HEK293 (cell line): ENCODE results near the gene TP73.

ENCODE experiments used
- CTCF ChIA-PET: fragments of 350-600 bp; formaldehyde crosslinking; extraction: SDS; loops from one replicate; lab custom pipeline; 2021; ENCODE audit warnings: antibody characterized with exemption; lab: Yijun Ruan, JAX
- POLR2A ChIA-PET: fragments of 300-600 bp; formaldehyde crosslinking; extraction: SDS; loops from one replicate; lab custom pipeline; 2020; ENCODE audit warnings: antibody characterized with exemption, inconsistent platforms; lab: Yijun Ruan, JAX
- H3K27ac ChIP-seq: fragments of 200-500 bp; sonication (Bioruptor generic); 2 replicates; pipeline ENCODE4 v1.5.1; 2014; ENCODE audit warnings: low read depth, low read length, control low read depth, inconsistent platforms; ENCODE audit errors: extremely low read depth
- H3K36me3 ChIP-seq, 2 experiments: fragments of 200-500 bp in 1 of 2; sonication (Bioruptor generic) in 1 of 2; 1 replicate in 1 of 2; 2 replicates in 1 of 2; pipeline ENCODE4 v1.5.1; 2014 to 2017; ENCODE audit warnings: inconsistent platforms in 2 of 2, low read length in 2 of 2; ENCODE audit not compliant: control insufficient read depth in 2 of 2, insufficient read depth in 1 of 2
- H3K4me1 ChIP-seq: fragments of 200-500 bp; sonication (Bioruptor generic); 2 replicates; pipeline ENCODE4 v1.5.1; 2014; ENCODE audit warnings: mild to moderate bottlenecking, low read length, inconsistent platforms; ENCODE audit not compliant: control insufficient read depth, insufficient read depth
- H3K4me3 ChIP-seq: 2 replicates; pipeline ENCODE4 v1.5.1; 2011; ENCODE audit warnings: low read depth, mild to moderate bottlenecking, control low read depth, low read length, moderate library complexity
- H3K9me3 ChIP-seq: fragments of 200-500 bp; sonication (Bioruptor generic); 2 replicates; pipeline ENCODE4 v1.5.1; 2014; ENCODE audit warnings: low read depth, low read length, inconsistent platforms; ENCODE audit not compliant: control insufficient read depth, insufficient read depth
- GLIS1 ChIP-seq: fragments of 450-650 bp; formaldehyde crosslinking; IDR thresholded peaks from 2 replicates; pipeline ENCODE4 v1.5.1; 2016; ENCODE audit warnings: missing biosample characterization, missing genetic modification characterization
- GLIS2 ChIP-seq: fragments of 450-650 bp; formaldehyde crosslinking; IDR thresholded peaks from 2 replicates; pipeline ENCODE4 v1.5.1; 2016; ENCODE audit warnings: missing biosample characterization, missing genetic modification characterization
- INSM2 ChIP-seq: fragments of 450-650 bp; formaldehyde crosslinking; IDR thresholded peaks from 2 replicates; pipeline ENCODE4 v1.5.1; 2016; ENCODE audit warnings: missing biosample characterization, missing genetic modification characterization
- KLF10 ChIP-seq: fragments of 450-650 bp; IDR thresholded peaks from 2 replicates; pipeline ENCODE4 v1.5.1; 2018; ENCODE audit warnings: missing biosample characterization, mild to moderate bottlenecking, missing genetic modification characterization
- PRDM10 ChIP-seq: fragments of 450-650 bp; formaldehyde crosslinking; IDR thresholded peaks from 2 replicates; pipeline ENCODE4 v1.5.1; 2016; ENCODE audit warnings: missing biosample characterization, missing genetic modification characterization
- SALL2 ChIP-seq: fragments of 450-650 bp; formaldehyde crosslinking; IDR thresholded peaks from 2 replicates; pipeline ENCODE4 v1.5.0; 2017; ENCODE audit warnings: missing biosample characterization, mild to moderate bottlenecking, missing genetic modification characterization, borderline replicate concordance
- YY1 ChIP-seq: fragments of 450-650 bp; formaldehyde crosslinking; IDR thresholded peaks from 2 replicates; pipeline ENCODE4 v1.5.1; 2018; ENCODE audit warnings: missing biosample characterization, missing genetic modification characterization
- ZBTB48 ChIP-seq: fragments of 450-650 bp; formaldehyde crosslinking; IDR thresholded peaks from 2 replicates; pipeline ENCODE4 v1.5.1; 2016; ENCODE audit warnings: missing biosample characterization, missing genetic modification characterization
- ZBTB7A ChIP-seq: fragments of 450-650 bp; formaldehyde crosslinking; IDR thresholded peaks from 2 replicates; pipeline ENCODE4 v1.5.1; 2016; ENCODE audit warnings: low read depth, missing biosample characterization, missing genetic modification characterization
- ZIC2 ChIP-seq: fragments of 450-650 bp; formaldehyde crosslinking; IDR thresholded peaks from 2 replicates; pipeline ENCODE4 v1.5.1; 2016; ENCODE audit warnings: missing biosample characterization, missing genetic modification characterization
- ZNF18 ChIP-seq: fragments of 450-650 bp; formaldehyde crosslinking; IDR thresholded peaks from 2 replicates; pipeline ENCODE4 v1.5.1; 2016; ENCODE audit warnings: missing biosample characterization, missing genetic modification characterization
- ZNF266 ChIP-seq: fragments of 450-650 bp; formaldehyde crosslinking; IDR thresholded peaks from 2 replicates; pipeline ENCODE4 v1.5.1; 2016; ENCODE audit warnings: missing biosample characterization, missing genetic modification characterization, low read depth
- ZNF473 ChIP-seq: fragments of 450-650 bp; formaldehyde crosslinking; IDR thresholded peaks from 2 replicates; pipeline ENCODE4 v1.5.1; 2017; ENCODE audit warnings: missing biosample characterization, missing genetic modification characterization
- ZNF48 ChIP-seq: fragments of 450-650 bp; formaldehyde crosslinking; IDR thresholded peaks from 2 replicates; pipeline ENCODE4 v1.5.1; 2016; ENCODE audit warnings: missing biosample characterization, missing genetic modification characterization
- ZNF488 ChIP-seq: fragments of 450-650 bp; formaldehyde crosslinking; IDR thresholded peaks from 2 replicates; pipeline ENCODE4 v1.5.1; 2016; ENCODE audit warnings: missing biosample characterization, missing genetic modification characterization
- ZNF558 ChIP-seq: fragments of 450-650 bp; formaldehyde crosslinking; IDR thresholded peaks from 2 replicates; pipeline ENCODE4 v1.5.1; 2016; ENCODE audit warnings: missing biosample characterization, missing genetic modification characterization
- ZNF600 ChIP-seq: fragments of 450-650 bp; formaldehyde crosslinking; IDR thresholded peaks from 2 replicates; pipeline ENCODE4 v1.5.1; 2016; ENCODE audit warnings: missing biosample characterization, missing genetic modification characterization
- ZNF610 ChIP-seq: fragments of 450-650 bp; formaldehyde crosslinking; IDR thresholded peaks from 2 replicates; pipeline ENCODE4 v1.5.1; 2016; ENCODE audit warnings: missing biosample characterization, missing genetic modification characterization, borderline replicate concordance

Gene TP73

GRCh38 chr1:3690282-3691065, 38.2 kb downstream of the TP73 start (continued):
- no peak for TF ChIP-seq ZNF488 (tag by site-specific recombination)
- peak; percentile 63 for TF ChIP-seq ZNF600 (tag by site-specific recombination)
- TF ChIP-seq ZNF48, result no peak
- TF ChIP-seq YY1 (tag by site-specific recombination), result 0 out of 2 replicates have a peak, but pooled peaks have one; percentile 27
- no peak for TF ChIP-seq SALL2 (tag by site-specific recombination)
- peak; percentile 19; the same call in 1 of the 2 replicates for TF ChIP-seq KLF10 (tag by site-specific recombination)
- TF ChIP-seq INSM2, result 0 out of 2 replicates have a peak, but pooled peaks have one; percentile 51
- TF ChIP-seq GLIS2 (tag by site-specific recombination), result peak; percentile 74
- no peak for TF ChIP-seq ZBTB48 (tag by site-specific recombination)
- peak; percentile 48 for TF ChIP-seq ZIC2 (tag by site-specific recombination)
- TF ChIP-seq ZNF610, result no peak
- TF ChIP-seq ZNF266 (tag by site-specific recombination), result no peak
- peak; percentile 9; the same call in 1 of the 2 replicates for TF ChIP-seq GLIS1 (tag by site-specific recombination)
- TF ChIP-seq PRDM10 (tag by site-specific recombination), result peak; percentile 98
- TF ChIP-seq ZNF473, result no peak

- Histone ChIP-seq H3K9me3 (no peaks in the 10 kb centered on the region), H3K27ac (no peak overlapping the region), H3K4me1 (no peaks in the 10 kb centered on the region), H3K4me3 (no peak overlapping the region), H3K36me3 (peaks cover 0 to 4% of the 10 kb centered on the region in 2 experiments; a peak in 1 of 3 replicates)
- ChIA-PET POLR2A (no interaction called here), CTCF (interaction anchor here (0.9 kb wide), 1 partner anchor 33 kb away, joined by 3 read pairs; no protein-coding TSS in a partner anchor)
- TF ChIP-seq ZIC2 (tag by site-specific recombination) (peak; percentile 85), GLIS1 (tag by site-specific recombination) (peak; percentile 87), ZBTB7A (tag by site-specific recombination) (0 out of 2 replicates have a peak, but pooled peaks have one; percentile 19), ZNF18 (tag by site-specific recombination) (peak; percentile 85), ZNF558 (tag by site-specific recombination) (no peak)
Measured at GRCh38 chr1:3691421-3692204, 39.3 kb downstream of the TP73 start.
